HG02678 (cell line): ENCODE measurements around the gene UQCRHL.

Source experiments
- ATAC-seq: cut with Tn5 transposase; IDR thresholded peaks from one replicate; pipeline ENCODE4 v1.9.1; 2021; ENCODE audit warnings: mild to moderate bottlenecking, moderate library complexity; ENCODE audit not compliant: unreplicated experiment

UQCRHL gene

DNA sequence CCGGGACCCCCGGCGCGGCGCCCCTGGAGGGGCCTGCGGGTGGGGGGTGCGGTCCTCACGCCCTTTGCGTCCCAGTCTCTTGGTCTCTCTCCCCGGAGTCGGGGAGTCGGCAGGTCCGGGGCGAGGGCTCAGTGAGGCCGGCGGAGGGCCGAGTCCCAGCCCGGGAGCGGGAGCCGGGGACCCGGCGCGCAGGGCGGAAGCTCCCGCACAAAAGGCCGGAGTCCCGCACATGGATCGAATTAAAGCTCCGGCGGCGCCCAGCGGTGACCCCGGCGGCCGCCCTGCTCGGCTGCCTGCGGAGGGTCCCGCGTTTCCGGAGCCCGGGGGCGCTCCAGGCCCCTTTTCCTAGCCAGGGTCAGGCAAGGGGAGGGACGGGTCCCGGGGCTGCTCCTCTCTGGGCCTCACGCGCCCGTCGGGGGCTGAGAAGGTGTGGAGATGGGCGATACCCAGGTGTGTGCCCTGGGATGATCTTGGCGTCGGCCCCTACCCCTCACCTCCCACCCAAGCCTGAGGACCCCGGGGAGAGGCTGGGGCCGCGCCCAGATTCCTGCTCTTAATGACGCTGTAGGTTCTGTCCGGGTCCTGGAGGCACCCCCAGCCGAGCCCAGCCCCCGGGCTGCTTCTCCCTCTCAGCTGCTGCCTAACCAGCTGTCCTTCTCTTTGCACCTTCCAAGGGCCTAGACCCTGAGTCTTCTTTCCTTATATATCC, 48.3 kb downstream of the UQCRHL start:
- ATAC-seq, result no peak

DNA sequence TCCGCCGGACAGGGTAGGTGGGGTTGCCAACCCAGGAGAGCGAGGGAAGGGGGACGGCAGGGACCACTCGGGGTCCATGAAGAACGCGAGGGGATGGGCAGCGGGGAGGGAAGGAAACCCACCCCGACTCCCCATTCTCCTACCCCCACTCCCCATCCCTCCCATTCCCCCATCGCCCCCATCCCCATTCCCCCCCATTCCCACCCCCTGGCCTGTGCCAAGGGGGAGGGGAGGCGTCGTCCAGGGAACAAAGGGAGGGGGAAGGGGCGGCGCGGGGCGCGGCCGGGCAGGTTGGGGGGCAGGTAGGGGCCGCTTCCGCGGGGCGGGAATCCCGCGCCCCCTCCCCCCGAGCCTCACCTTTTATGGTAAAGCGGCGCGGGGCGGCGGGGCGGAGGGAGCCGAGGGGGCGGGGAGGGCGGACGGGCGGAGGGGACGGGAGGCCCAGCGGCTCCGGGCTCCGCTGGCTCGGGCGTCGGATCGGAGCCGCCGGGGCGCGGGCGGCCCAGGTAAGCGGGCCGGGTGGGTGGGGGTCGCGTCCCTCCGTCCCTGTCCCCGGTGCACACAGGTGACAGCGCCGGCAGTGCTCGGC, 49.0 kb downstream of the UQCRHL start, which contains the start of gene FBLIM1:
Gene FBLIM1 (plus strand): TSS at position 453 of the 589 bp plus-strand sequence. CDS start 6,189 bp downstream, outside the sequence.
- ATAC-seq, result no peak

DNA sequence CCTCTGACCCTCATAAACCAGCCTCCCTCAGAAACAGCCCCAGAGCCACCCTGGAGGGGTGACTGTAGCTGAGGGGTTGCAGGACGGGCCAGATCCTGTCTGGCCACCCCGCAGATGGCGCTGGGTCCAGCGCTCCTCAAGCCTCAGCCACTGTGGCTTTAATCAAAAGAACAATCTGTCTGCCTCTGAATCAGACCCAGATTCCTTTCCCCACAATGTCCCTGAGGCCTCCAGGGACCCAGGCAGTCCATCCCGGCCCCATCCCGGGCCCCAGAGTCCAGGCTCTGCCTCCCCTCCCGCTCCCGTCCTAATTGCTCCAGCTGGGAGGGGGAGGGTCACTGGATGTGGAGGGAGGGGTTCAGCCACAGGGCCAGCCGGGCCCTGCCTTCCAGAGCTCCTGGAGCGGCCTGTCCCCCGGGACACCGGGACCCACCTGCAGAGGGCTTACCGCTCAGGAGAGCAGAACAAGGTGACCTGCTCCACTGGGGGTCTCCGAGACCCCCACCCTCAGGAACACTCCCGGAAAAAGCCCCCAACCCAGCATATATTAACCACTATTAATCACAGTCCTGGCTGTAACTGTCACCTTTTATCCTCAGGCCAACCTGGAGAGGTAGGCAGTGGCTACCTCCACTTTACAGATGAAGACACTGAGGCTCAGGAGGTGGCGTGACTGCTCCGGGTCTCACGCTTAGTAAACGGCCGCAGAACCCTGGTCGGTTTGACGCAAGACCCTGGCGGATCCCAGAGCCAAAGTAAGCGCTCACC, 49.7 kb downstream of the UQCRHL start:
- no peak for ATAC-seq
